B cell (primary cell): ENCODE measurements around the gene RIN3. TPM values are rescaled to one million over a fixed set of nuclear protein-coding genes. Genes with fewer than 3 reads are reported as not detected.

Source experiments
- ATAC-seq: fragments of 200-7000 bp; cut with Tn5 transposase; one replicate; pipeline ENCODE4 v1.10.0; 2021; ENCODE audit warnings: low read depth, mild to moderate bottlenecking, moderate number of reproducible peaks, moderate library complexity
- CTCF ChIA-PET: fragments of 350-600 bp; sonication (Branson Sonifier 250); formaldehyde crosslinking; loops from one replicate; lab custom pipeline; 2021; ENCODE audit warnings: antibody characterized with exemption, inconsistent platforms; lab: Charles Lee
- POLR2A ChIA-PET: fragments of 350-600 bp; sonication (Branson Sonifier 250); formaldehyde crosslinking; loops from one replicate; lab custom pipeline; 2021; ENCODE audit warnings: antibody characterized with exemption; lab: Charles Lee
- DNase-seq: peaks from one replicate; pipeline ENCODE4 v3.0.0; 2013
- H2AFZ ChIP-seq: 2 replicates; pipeline ENCODE4 v1.6.1; 2012; ENCODE audit warnings: mild to moderate bottlenecking, low read depth, low read length; ENCODE audit not compliant: insufficient read depth, poor library complexity, severe bottlenecking
- H3K27ac ChIP-seq, 2 donors: 1 replicate in 1 of 2; 2 replicates in 1 of 2; pipeline ENCODE4 v1.5.1; 2012 to 2013; ENCODE audit warnings: low read length in 2 of 2, mild to moderate bottlenecking in 2 of 2, moderate library complexity in 1 of 2
- H3K27me3 ChIP-seq, 4 experiments: fragments of 200-600 bp in 1 of 4; sonication (generic) in 1 of 4; replicated peaks in 1 of 4; 1 replicate in 2 of 4; 2 replicates in 2 of 4; pipeline versions ENCODE4 v1.6.1 to v1.7.0; 2013 to 2016; ENCODE audit warnings: low read length in 3 of 4, mild to moderate bottlenecking in 2 of 4, mixed read lengths in 1 of 4, moderate library complexity in 1 of 4; ENCODE audit not compliant: insufficient read depth in 4 of 4, control insufficient read depth in 3 of 4; ENCODE audit errors: control extremely low read depth in 1 of 4
- H3K36me3 ChIP-seq, 2 experiments: replicated peaks in 1 of 2; 1 replicate in 1 of 2; 2 replicates in 1 of 2; pipeline versions ENCODE4 v1.6.1 to v1.7.1; 2013; ENCODE audit warnings: low read length in 1 of 2; ENCODE audit not compliant: insufficient read depth in 2 of 2, control insufficient read depth in 1 of 2; ENCODE audit errors: control extremely low read depth in 1 of 2, extremely low read depth in 1 of 2
- H3K4me1 ChIP-seq, 2 donors: fragments of 200-600 bp in 1 of 2; sonication (generic) in 1 of 2; 1 replicate in 1 of 2; 2 replicates in 1 of 2; pipeline versions ENCODE4 v1.5.1 to v1.6.1; 2013 to 2017; ENCODE audit warnings: low read length in 2 of 2; ENCODE audit not compliant: control insufficient read depth in 2 of 2, insufficient read depth in 2 of 2
- H3K4me2 ChIP-seq: replicated peaks from 2 replicates; pipeline ENCODE3; 2012; ENCODE audit warnings: mild to moderate bottlenecking, low read depth, low read length; ENCODE audit not compliant: poor library complexity, severe bottlenecking
- H3K4me3 ChIP-seq, 5 experiments: fragments of 200-600 bp in 1 of 5; sonication (generic) in 1 of 5; 1 replicate in 3 of 5; 2 replicates in 2 of 5; pipeline versions ENCODE4 v1.5.1 to v1.7.0; 2011 to 2016; ENCODE audit warnings: low read length in 4 of 5, mild to moderate bottlenecking in 4 of 5, low read depth in 2 of 5, control low read depth in 1 of 5, moderate library complexity in 1 of 5; ENCODE audit not compliant: insufficient read depth in 1 of 5; ENCODE audit errors: control extremely low read depth in 1 of 5, extremely low read depth in 1 of 5
- H3K79me2 ChIP-seq: fragments of 200-600 bp; sonication (generic); one replicate; pipeline ENCODE4 v1.6.0; 2016; ENCODE audit warnings: low read length; ENCODE audit not compliant: control insufficient read depth, insufficient read depth
- H3K9ac ChIP-seq: fragments of 200-600 bp; sonication (generic); 2 replicates; pipeline ENCODE4 v1.6.1; 2017; ENCODE audit warnings: mild to moderate bottlenecking, low read length, moderate library complexity
- H3K9me3 ChIP-seq, 3 donors: one replicate each; pipeline versions ENCODE4 v1.6.1 to v1.7.1; 2013; ENCODE audit warnings: low read length in 2 of 3; ENCODE audit not compliant: control insufficient read depth in 2 of 3, insufficient read depth in 1 of 3; ENCODE audit errors: control extremely low read depth in 1 of 3
- H4K20me1 ChIP-seq: 2 replicates; pipeline ENCODE4 v1.6.0; 2012; ENCODE audit warnings: mild to moderate bottlenecking, low read length; ENCODE audit not compliant: insufficient read depth, control insufficient read depth, poor library complexity, severe bottlenecking
- H3K27ac Mint-ChIP-seq: one replicate; pipeline ENCODE4 v1.8.0; 2021; ENCODE audit warnings: mixed read lengths
- H3K27me3 Mint-ChIP-seq: one replicate; pipeline ENCODE4 v1.8.0; 2021; ENCODE audit warnings: mixed read lengths
- H3K4me1 Mint-ChIP-seq: one replicate; pipeline ENCODE4 v1.8.0; 2021; ENCODE audit warnings: mixed read lengths
- H3K4me3 Mint-ChIP-seq: one replicate; pipeline ENCODE4 v1.8.0; 2021; ENCODE audit warnings: mixed read lengths
- H3K9me3 Mint-ChIP-seq: one replicate; pipeline ENCODE4 v1.8.0; 2022; ENCODE audit warnings: mixed read lengths; ENCODE audit not compliant: insufficient read depth
- CTCF ChIP-seq: fragments of 200-600 bp; IDR thresholded peaks from one replicate; pipeline ENCODE4 v1.8.0; 2022; ENCODE audit warnings: antibody characterized with exemption, mild to moderate bottlenecking
- EZH2 ChIP-seq: IDR thresholded peaks from 2 replicates; pipeline ENCODE4 v1.6.1; 2012; ENCODE audit warnings: borderline replicate concordance, low read depth, mild to moderate bottlenecking, moderate library complexity, low read length; ENCODE audit not compliant: insufficient read depth, poor library complexity, severe bottlenecking
- WGBS: methylation state at CpG from one replicate; pipeline ENCODE4 v1.1.5; 2013; ENCODE audit warnings: missing lambda C conversion rate; ENCODE audit not compliant: insufficient coverage; 5-methylcytosine and 5-hydroxymethylcytosine counted together
- intact Hi-C: fragments of 100-400 bp; cut with micrococcal nuclease; formaldehyde crosslinking; loops from one replicate; pipeline ENCODE4 v1.10.0; 2022
- polyA plus RNA-seq: library from polyadenylated mRNA; depleted of rRNA; stranded (reverse); fragments of >200 nt; gene quantifications from 2 replicates; pipeline ENCODE4 v1.2.3, GENCODE V29; 2012
- total RNA-seq, 2 donors: library from RNA; stranded (reverse); fragments of 120-200 nt in 1 of 2; gene quantifications; 1 replicate in 1 of 2; 2 replicates in 1 of 2; pipeline versions ENCODE4 v1.2.3 to v1.2.4, GENCODE V29; 2013 to 2022

The RIN3 gene
- total and polyA plus RNA-seq, 2 donors (not counting 1 experiment from before 2014, with no cell fraction given) = 62.1 to 123 TPM

DNA sequence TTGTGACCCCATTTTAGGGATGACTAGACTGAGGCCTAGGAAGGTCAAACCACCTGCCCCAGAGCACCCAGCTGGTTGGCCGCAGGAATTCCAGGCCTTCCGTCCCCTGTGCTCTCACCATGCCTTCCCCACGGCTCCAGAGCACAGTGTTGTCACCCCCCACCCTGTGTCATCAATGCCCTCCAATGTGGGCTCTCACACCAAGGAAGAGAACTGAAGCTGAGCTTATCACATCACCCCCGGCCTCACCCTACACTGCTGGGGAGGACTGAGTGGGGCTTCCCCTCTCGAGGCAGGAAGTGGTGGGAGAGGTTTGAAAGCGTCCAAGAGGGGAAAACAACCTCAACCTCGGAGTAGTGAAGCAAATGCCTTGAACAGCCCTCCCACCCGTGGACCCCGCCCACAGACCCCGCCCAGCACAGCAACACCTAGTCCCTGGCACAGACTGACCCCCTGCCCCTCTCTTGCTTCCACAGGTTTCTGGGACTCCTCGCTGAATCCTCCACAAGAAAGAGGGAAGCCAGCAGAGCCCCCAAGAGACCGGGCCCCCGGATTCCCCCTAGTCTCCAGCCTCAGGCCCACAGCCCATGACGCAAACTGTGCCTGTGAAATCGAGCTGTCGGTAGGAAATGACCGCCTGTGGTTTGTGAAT, 137.7 kb downstream of the RIN3 start:
- Histone ChIP-seq H3K4me3 (peak overlapping the region; percentile 1 to 91 (median 80)), H3K4me2 (peak overlapping the region; percentile 93), H3K27me3 (no peaks in the 10 kb centered on the region), H3K9ac (peak overlapping the region; percentile 89), H3K27ac (peak overlapping the region; percentile 82 to 92), H3K4me1 (peaks cover 50 to 85% of the 10 kb centered on the region in 2 donors), H3K36me3 (peaks cover 0 to 11% of the 10 kb centered on the region in 2 experiments), H2AFZ (peak overlapping the region; percentile 46), H3K9me3 (no peaks in the 10 kb centered on the region), H3K79me2 (peaks cover 46% of the 10 kb centered on the region), H4K20me1 (peaks cover 23% of the 10 kb centered on the region)
- intact Hi-C loops = loop anchor here (1.0 to 5.0 kb wide), 8 partner anchors 14 to 84 kb away; no protein-coding TSS in a partner anchor
- no peaks in the 10 kb centered on the region for H3K9me3 Mint-ChIP-seq
- TF ChIP-seq CTCF = no peak
- no peak for TF ChIP-seq EZH2
- peaks cover 71% of the 10 kb centered on the region for H3K4me1 Mint-ChIP-seq
- DNase-seq (peak; percentile 89), ATAC-seq (peak; percentile 74)
- CTCF ChIA-PET = interaction anchor here (0.8 to 4.9 kb wide), 17 partner anchors 15 to 101 kb away, joined by 3 to 68 read pairs (median 4); no protein-coding TSS in a partner anchor
- POLR2A ChIA-PET = interaction anchor here (0.6 to 4.1 kb wide), 8 partner anchors 8 to 140 kb away, joined by 3 to 31 read pairs (median 6); no protein-coding TSS in a partner anchor
- 6% methylated on average over 12 of the region's 17 CpGs for WGBS
- H3K27me3 Mint-ChIP-seq = no peaks in the 10 kb centered on the region
- H3K4me3 Mint-ChIP-seq = peak overlapping the region; percentile 100
- peak overlapping the region; percentile 97 for H3K27ac Mint-ChIP-seq
